ENCODE measurements around the gene KDM4B. TPM values are rescaled to one million over a fixed set of nuclear protein-coding genes. Genes with fewer than 3 reads are reported as not detected.

Gene KDM4B
- total RNA-seq, 1 experiment from 2014 or later = 35.9 TPM

- ChIA-PET POLR2A (no interaction called here), CTCF (no interaction called here), RAD21 (ENCODE audit: low non-redundant PET in 1 of 2, low total read pairs in 2 of 2, uncharacterized antibody in 2 of 2, unreplicated experiment in 2 of 2) (no interaction called here)
- no peak for ATAC-seq
- Histone ChIP-seq H3K27ac (ENCODE audit: low read depth, low read length) (no peak overlapping the region), H3K9me3 (ENCODE audit: control insufficient read depth in 1 of 2, insufficient read depth in 1 of 2, low read depth in 1 of 2, low read length in 2 of 2) (no peaks in the 10 kb centered on the region), H2AFZ (ENCODE audit: low read depth, low read length, poor library complexity, severe bottlenecking) (no peak overlapping the region), H3K9me2 (ENCODE audit: insufficient read depth) (no peaks in the 10 kb centered on the region), H3K4me2 (ENCODE audit: low read length) (no peak overlapping the region), H3K36me3 (ENCODE audit: control insufficient read depth in 1 of 2, insufficient read depth in 2 of 2, low read length in 2 of 2) (peaks cover 3 to 14% of the 10 kb centered on the region in 2 experiments; a peak in 2 of 4 replicates), H3K9ac (ENCODE audit: low read length) (no peak overlapping the region), H4K20me1 (ENCODE audit: insufficient read depth) (no peaks in the 10 kb centered on the region), H3K27me3 (ENCODE audit: insufficient read depth, low read length) (no peaks in the 10 kb centered on the region), H3K4me3 (replicated peaks in 1 of 2; ENCODE audit: low read depth in 1 of 2, low read length in 2 of 2) (no peak overlapping the region), H3K4me1 (ENCODE audit: control insufficient read depth in 1 of 2, insufficient read depth in 2 of 2, low read length in 2 of 2) (peaks cover 9 to 27% of the 10 kb centered on the region in 2 experiments), H3K79me2 (ENCODE audit: insufficient read depth, low read length) (peaks cover 6% of the 10 kb centered on the region)
- TF ChIP-seq CEBPB (IDR thresholded peaks at IDR 0.05; ENCODE audit: low read depth) (no peak), YY1 (IDR thresholded peaks at IDR 0.05; ENCODE audit: extremely low read depth, insufficient replicate concordance, low read depth, low read length) (no peak), EGR1 (IDR thresholded peaks at IDR 0.05; ENCODE audit: low read depth) (no peak), SIN3A (IDR thresholded peaks at IDR 0.05; ENCODE audit: low read depth) (no peak), FOSL1 (IDR thresholded peaks at IDR 0.05; ENCODE audit: low read depth) (no peak), ZNF274 (IDR thresholded peaks at IDR 0.05; ENCODE audit: low read depth, low read length) (no peak)
- DNase-seq (ENCODE audit: low read depth, low spot score) = no peak
- BruUV-seq (replicated peaks) = no TSS peak
- intact Hi-C loops (cut with micrococcal nuclease) = loop anchor here (5.0 kb wide), 2 partner anchors 53 to 93 kb away; no protein-coding TSS in a partner anchor
These were observed 3.9 kb upstream of the KDM4B start for GRCh38 chr19:4965061-4965460.

DNA sequence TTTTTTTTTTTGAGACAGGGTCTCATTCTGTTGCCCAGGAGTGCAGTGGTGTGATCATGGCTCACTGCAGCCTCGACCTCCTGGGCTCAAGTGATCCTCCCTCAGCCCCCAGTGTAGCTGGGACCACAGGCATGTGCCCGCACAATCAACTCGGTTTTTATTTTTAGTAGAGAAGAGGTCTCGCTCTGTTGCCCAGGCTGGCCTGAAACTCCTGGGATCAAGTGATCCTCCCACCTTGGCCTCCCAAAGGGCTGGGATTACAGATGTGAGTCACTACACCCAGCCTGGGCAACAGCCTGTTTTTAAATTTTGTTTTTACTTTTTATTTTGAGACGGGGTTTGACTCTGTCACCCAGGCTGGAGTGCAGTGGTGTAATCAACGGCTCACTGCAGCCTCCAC lies 2.3 kb upstream of the KDM4B start:
- ChIA-PET CTCF (interaction anchor here (1.3 kb wide), 1 partner anchor 65 kb away, joined by 4 read pairs; no protein-coding TSS in a partner anchor), POLR2A (no interaction called here), RAD21 (ENCODE audit: low non-redundant PET in 1 of 2, low total read pairs in 2 of 2, uncharacterized antibody in 2 of 2, unreplicated experiment in 2 of 2) (no interaction called here)
- intact Hi-C loops (cut with micrococcal nuclease) = loop anchor here (5.0 kb wide), 2 partner anchors 54 to 94 kb away; no protein-coding TSS in a partner anchor
- Histone ChIP-seq H3K4me3 (replicated peaks in 1 of 2; ENCODE audit: low read depth in 1 of 2, low read length in 2 of 2) (no peak overlapping the region), H3K9me2 (ENCODE audit: insufficient read depth) (no peaks in the 10 kb centered on the region), H3K36me3 (ENCODE audit: control insufficient read depth in 1 of 2, insufficient read depth in 2 of 2, low read length in 2 of 2) (peaks cover 3 to 14% of the 10 kb centered on the region in 2 experiments; a peak in 2 of 4 replicates), H3K4me2 (ENCODE audit: low read length) (no peak overlapping the region), H3K27me3 (ENCODE audit: insufficient read depth, low read length) (no peaks in the 10 kb centered on the region), H3K9ac (ENCODE audit: low read length) (no peak overlapping the region), H3K4me1 (ENCODE audit: control insufficient read depth in 1 of 2, insufficient read depth in 2 of 2, low read length in 2 of 2) (peaks cover 23 to 43% of the 10 kb centered on the region in 2 experiments), H3K79me2 (ENCODE audit: insufficient read depth, low read length) (peaks cover 21% of the 10 kb centered on the region), H4K20me1 (ENCODE audit: insufficient read depth) (no peaks in the 10 kb centered on the region), H3K27ac (ENCODE audit: low read depth, low read length) (no peak overlapping the region), H3K9me3 (ENCODE audit: control insufficient read depth in 1 of 2, insufficient read depth in 1 of 2, low read depth in 1 of 2, low read length in 2 of 2) (no peaks in the 10 kb centered on the region), H2AFZ (ENCODE audit: low read depth, low read length, poor library complexity, severe bottlenecking) (no peak overlapping the region)
- ATAC-seq (no peak), DNase-seq (ENCODE audit: low read depth, low spot score) (no peak)
- BruUV-seq (replicated peaks) = no TSS peak
- no peak for TF ChIP-seq EZH2 (IDR thresholded peaks at IDR 0.05)
- TF ChIP-seq POLR2A (IDR thresholded peaks at IDR 0.05; ENCODE audit: borderline replicate concordance, extremely low read depth, insufficient read depth, insufficient read length) = no peak
- no peak for TF ChIP-seq SIN3A (IDR thresholded peaks at IDR 0.05; ENCODE audit: low read depth)
- TF ChIP-seq ZNF274 (IDR thresholded peaks at IDR 0.05; ENCODE audit: low read depth, low read length) = no peak
- TF ChIP-seq SRF (IDR thresholded peaks at IDR 0.05; ENCODE audit: low read depth) = no peak
- TF ChIP-seq ELF1 (IDR thresholded peaks at IDR 0.05; ENCODE audit: borderline replicate concordance, low read depth) = no peak
- TF ChIP-seq JUND (IDR thresholded peaks at IDR 0.05) = no peak
- TF ChIP-seq, protein P1, sequence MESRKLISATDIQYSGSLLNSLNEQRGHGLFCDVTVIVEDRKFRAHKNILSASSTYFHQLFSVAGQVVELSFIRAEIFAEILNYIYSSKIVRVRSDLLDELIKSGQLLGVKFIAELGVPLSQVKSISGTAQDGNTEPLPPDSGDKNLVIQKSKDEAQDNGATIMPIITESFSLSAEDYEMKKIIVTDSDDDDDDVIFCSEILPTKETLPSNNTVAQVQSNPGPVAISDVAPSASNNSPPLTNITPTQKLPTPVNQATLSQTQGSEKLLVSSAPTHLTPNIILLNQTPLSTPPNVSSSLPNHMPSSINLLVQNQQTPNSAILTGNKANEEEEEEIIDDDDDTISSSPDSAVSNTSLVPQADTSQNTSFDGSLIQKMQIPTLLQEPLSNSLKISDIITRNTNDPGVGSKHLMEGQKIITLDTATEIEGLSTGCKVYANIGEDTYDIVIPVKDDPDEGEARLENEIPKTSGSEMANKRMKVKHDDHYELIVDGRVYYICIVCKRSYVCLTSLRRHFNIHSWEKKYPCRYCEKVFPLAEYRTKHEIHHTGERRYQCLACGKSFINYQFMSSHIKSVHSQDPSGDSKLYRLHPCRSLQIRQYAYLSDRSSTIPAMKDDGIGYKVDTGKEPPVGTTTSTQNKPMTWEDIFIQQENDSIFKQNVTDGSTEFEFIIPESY (IDR thresholded peaks at IDR 0.05; ENCODE audit: extremely low read depth, insufficient replicate concordance, low read length) = no peak
- TF ChIP-seq EZH2phosphoT487 (IDR thresholded peaks at IDR 0.05; ENCODE audit: borderline replicate concordance) = no peak
- TF ChIP-seq REST (IDR thresholded peaks at IDR 0.05; ENCODE audit: low read depth) = no peak
- TF ChIP-seq EGR1 (IDR thresholded peaks at IDR 0.05; ENCODE audit: low read depth) = no peak
- TF ChIP-seq SP1 (IDR thresholded peaks at IDR 0.05; ENCODE audit: low read depth) = no peak
- no peak for TF ChIP-seq FOSL1 (IDR thresholded peaks at IDR 0.05; ENCODE audit: low read depth)
- TF ChIP-seq RAD21 (IDR thresholded peaks at IDR 0.05; ENCODE audit: low read depth) = no peak

Measured in HCT116 (cell line).